Progenitor cell of endocrine pancreas (in vitro differentiated cells): Measurements from ENCODE around the gene PSAT1. TPM values are rescaled to one million over a fixed set of nuclear protein-coding genes. Genes with fewer than 3 reads are reported as not detected.

Source experiments
- DNase-seq: peaks from one replicate; pipeline ENCODE4 v3.0.0; 2021; ENCODE audit warnings: low spot score; ENCODE audit not compliant: unreplicated experiment
- H3K27ac Mint-ChIP-seq: 2 replicates; pipeline ENCODE4 v1.8.0; 2021; ENCODE audit warnings: mild to moderate bottlenecking, moderate library complexity, mixed read lengths
- H3K27me3 Mint-ChIP-seq: 2 replicates; pipeline ENCODE4 v1.8.0; 2021; ENCODE audit warnings: mixed read lengths
- H3K36me3 Mint-ChIP-seq: 2 replicates; pipeline ENCODE4 v1.8.0; 2022; ENCODE audit warnings: mixed read lengths; ENCODE audit not compliant: insufficient read depth
- H3K4me1 Mint-ChIP-seq: 2 replicates; pipeline ENCODE4 v1.8.0; 2021; ENCODE audit warnings: low read depth, mixed read lengths
- H3K4me3 Mint-ChIP-seq: 2 replicates; pipeline ENCODE4 v1.8.0; 2021; ENCODE audit warnings: low read depth, mild to moderate bottlenecking, moderate library complexity, mixed read lengths
- H3K9me3 Mint-ChIP-seq: 2 replicates; pipeline ENCODE4 v1.8.0; 2021; ENCODE audit warnings: low read depth, mixed read lengths
- CTCF ChIP-seq: fragments of 200-600 bp; sonication (generic); IDR thresholded peaks from one replicate; pipeline ENCODE4 v1.5.0; 2021; ENCODE audit warnings: antibody characterized with exemption, mild to moderate bottlenecking; ENCODE audit not compliant: unreplicated experiment
- total RNA-seq: library from RNA; stranded (reverse); gene quantifications from 2 replicates; pipeline ENCODE4 v1.2.1, GENCODE V29; 2021

Gene PSAT1
- total RNA-seq, 1 donor from 2014 or later = 67.4 TPM

GRCh38 chr9:78324682-78325081 lies 27.8 kb downstream of the PSAT1 start:
- no peak for TF ChIP-seq CTCF
- H3K27me3 Mint-ChIP-seq = no peaks in the 10 kb centered on the region
- no peak overlapping the region for H3K27ac Mint-ChIP-seq
- DNase-seq = no peak
- no peaks in the 10 kb centered on the region for H3K9me3 Mint-ChIP-seq
- H3K4me3 Mint-ChIP-seq = no peak overlapping the region
- peaks cover 32% of the 10 kb centered on the region for H3K36me3 Mint-ChIP-seq
- no peaks in the 10 kb centered on the region for H3K4me1 Mint-ChIP-seq

- H3K4me1 Mint-ChIP-seq = no peaks in the 10 kb centered on the region
- H3K9me3 Mint-ChIP-seq = no peaks in the 10 kb centered on the region
- no peaks in the 10 kb centered on the region for H3K27me3 Mint-ChIP-seq
- TF ChIP-seq CTCF = no peak
- H3K4me3 Mint-ChIP-seq = no peak overlapping the region
- H3K36me3 Mint-ChIP-seq = peaks cover 31% of the 10 kb centered on the region
- DNase-seq = no peak
- no peak overlapping the region for H3K27ac Mint-ChIP-seq
Measured at GRCh38 chr9:78325343-78325742, 28.4 kb downstream of the PSAT1 start.

GRCh38 chr9:78325846-78326360 lies 29.0 kb downstream of the PSAT1 start:
- no peak for DNase-seq
- H3K27ac Mint-ChIP-seq = no peak overlapping the region
- H3K36me3 Mint-ChIP-seq = peaks cover 32% of the 10 kb centered on the region
- no peaks in the 10 kb centered on the region for H3K4me1 Mint-ChIP-seq
- no peak overlapping the region for H3K4me3 Mint-ChIP-seq
- no peaks in the 10 kb centered on the region for H3K9me3 Mint-ChIP-seq
- no peak for TF ChIP-seq CTCF
- H3K27me3 Mint-ChIP-seq = no peaks in the 10 kb centered on the region

- Mint-ChIP-seq H3K4me3 (no peak overlapping the region), H3K27ac (no peak overlapping the region), H3K4me1 (no peaks in the 10 kb centered on the region), H3K9me3 (no peaks in the 10 kb centered on the region), H3K27me3 (no peaks in the 10 kb centered on the region), H3K36me3 (peaks cover 36% of the 10 kb centered on the region)
- no peak for TF ChIP-seq CTCF
- DNase-seq = no peak
Measured at GRCh38 chr9:78326564-78326963, 29.6 kb downstream of the PSAT1 start.

GRCh38 chr9:78332381-78332780 lies 35.5 kb downstream of the PSAT1 start:
- no peak for TF ChIP-seq CTCF
- no peak overlapping the region for H3K27ac Mint-ChIP-seq
- no peaks in the 10 kb centered on the region for H3K4me1 Mint-ChIP-seq
- peaks cover 45% of the 10 kb centered on the region for H3K36me3 Mint-ChIP-seq
- peaks cover 25% of the 10 kb centered on the region for H3K9me3 Mint-ChIP-seq
- H3K27me3 Mint-ChIP-seq = no peaks in the 10 kb centered on the region
- no peak for DNase-seq
- no peak overlapping the region for H3K4me3 Mint-ChIP-seq
